Breast epithelium (tissue), 4 donors: ENCODE data around the gene ZNF440. TPM values are rescaled to one million over a fixed set of nuclear protein-coding genes. Genes with fewer than 3 reads are reported as not detected.
"Not testable (repeated sequence)": the region's sequence is repeated elsewhere in the genome, so short reads cannot be mapped to it uniquely, and the experiment has no call there.

Source experiments
- DNase-seq, 2 donors: peaks; one replicate each; pipeline ENCODE4 v3.0.0-alpha.2; 2019; ENCODE audit warnings: low spot score in 2 of 2
- H3K27ac ChIP-seq, 2 donors: fragments of 200-600 bp; sonication (generic) in 1 of 2; one replicate each; pipeline ENCODE4 v1.5.1; 2016 to 2019; ENCODE audit warnings: mild to moderate bottlenecking in 1 of 2
- H3K27me3 ChIP-seq, 2 donors: fragments of 200-600 bp; sonication (generic) in 1 of 2; one replicate each; pipeline versions ENCODE4 v1.5.1 to v1.6.0; 2017 to 2019; ENCODE audit warnings: control low read depth in 1 of 2, mild to moderate bottlenecking in 1 of 2
- H3K36me3 ChIP-seq: fragments of 200-600 bp; one replicate; pipeline ENCODE4 v1.5.1; 2019
- H3K4me1 ChIP-seq, 2 donors: fragments of 200-600 bp; sonication (generic); one replicate each; pipeline ENCODE4 v1.5.1; 2016 to 2019; ENCODE audit warnings: control low read depth in 1 of 2
- H3K4me3 ChIP-seq, 3 donors: fragments of 200-600 bp; sonication (generic); 1 replicate in 2 of 3; 2 replicates in 1 of 3; pipeline ENCODE4 v1.5.1; 2016 to 2019; ENCODE audit warnings: mild to moderate bottlenecking in 3 of 3, moderate library complexity in 2 of 3
- H3K9me3 ChIP-seq, 2 donors: fragments of 200-600 bp; sonication (generic) in 1 of 2; one replicate each; pipeline ENCODE4 v1.5.1; 2016 to 2019; ENCODE audit warnings: control low read depth in 1 of 2
- CTCF ChIP-seq, 3 donors: fragments of 450-650 bp; IDR thresholded peaks; one replicate each; pipeline ENCODE4 v1.5.1; 2016 to 2017; ENCODE audit warnings: antibody characterized with exemption in 3 of 3, mild to moderate bottlenecking in 3 of 3, moderate library complexity in 3 of 3
- POLR2A ChIP-seq: fragments of 450-650 bp; IDR thresholded peaks from one replicate; pipeline ENCODE4 v1.6.1; 2016; ENCODE audit warnings: antibody characterized with exemption, mild to moderate bottlenecking, moderate library complexity
- POLR2AphosphoS5 ChIP-seq, 3 donors: sonication (generic); formaldehyde crosslinking; IDR thresholded peaks; one replicate each; pipeline ENCODE4 v1.6.1; 2017; ENCODE audit warnings: antibody characterized with exemption in 3 of 3
- intact Hi-C: fragments of 100-400 bp; cut with DNase I; formaldehyde crosslinking; loops from one replicate; pipeline ENCODE4 v1.15.1; 2023; ENCODE audit warnings: low total_unique reads
- total RNA-seq, 3 donors: library from RNA; depleted of rRNA; stranded (reverse); fragments of >200 nt; gene quantifications; one replicate each; pipeline ENCODE4 v1.1.0, GENCODE V29; 2016

Gene ZNF440
- total RNA-seq, 3 donors from 2014 or later, result 9.8 to 16.4 (median 16.0) TPM

- no peak for TF ChIP-seq CTCF (IDR thresholded peaks at IDR 0.05)
- TF ChIP-seq POLR2AphosphoS5 (IDR thresholded peaks at IDR 0.05), result no peak
- no peak for TF ChIP-seq POLR2A
- Histone ChIP-seq H3K27me3 (no peaks in the 10 kb centered on the region), H3K9me3 (peaks cover 0 to under 1% of the 10 kb centered on the region in 2 donors), H3K36me3 (no peaks in the 10 kb centered on the region), H3K27ac (peak overlapping the region in 1 of 2 donors; percentile 98), H3K4me3 (peak overlapping the region; percentile 66 to 91 (median 84)), H3K4me1 (no peaks in the 10 kb centered on the region)
- DNase-seq, result no peak
- intact Hi-C loops, result no loop called here
These were observed 407 bp upstream of the ZNF440 start for GRCh38 chr19:11813703-11814028.

GRCh38 chr19:11814700-11815035 lies 595 bp downstream of the ZNF440 start:
- Histone ChIP-seq H3K4me1 (no peaks in the 10 kb centered on the region), H3K9me3 (no peaks in the 10 kb centered on the region), H3K27me3 (no peaks in the 10 kb centered on the region), H3K4me3 (peak overlapping the region; percentile 66 to 91 (median 84)), H3K27ac (peak overlapping the region; percentile 92 to 98), H3K36me3 (no peaks in the 10 kb centered on the region)
- intact Hi-C loops, result no loop called here
- TF ChIP-seq POLR2A (no peak), POLR2AphosphoS5 (IDR thresholded peaks at IDR 0.05) (no peak), CTCF (IDR thresholded peaks at IDR 0.05) (no peak)
- no peak for DNase-seq

GRCh38 chr19:11821474-11822109 lies 7.5 kb downstream of the ZNF440 start:
- no peaks in the 10 kb centered on the region for H3K27me3 ChIP-seq
- peaks cover 7 to 31% of the 10 kb centered on the region in 2 donors for H3K9me3 ChIP-seq
- no peaks in the 10 kb centered on the region for H3K4me1 ChIP-seq
- no peaks in the 10 kb centered on the region for H3K36me3 ChIP-seq
- DNase-seq, result no peak
- intact Hi-C loops, result no loop called here
- H3K27ac ChIP-seq, result no peak overlapping the region
- TF ChIP-seq POLR2A (no peak), CTCF (IDR thresholded peaks at IDR 0.05) (no peak), POLR2AphosphoS5 (IDR thresholded peaks at IDR 0.05) (no peak)
- no peak overlapping the region for H3K4me3 ChIP-seq

- H3K9me3 ChIP-seq, result peaks cover 50 to 64% of the 10 kb centered on the region in 2 donors
- H3K4me1 ChIP-seq, H3K36me3 ChIP-seq, intact Hi-C loops, H3K4me3 ChIP-seq, H3K27me3 ChIP-seq, DNase-seq, H3K27ac ChIP-seq: not testable (repeated sequence)
These were observed 15.1 kb downstream of the ZNF440 start for GRCh38 chr19:11828957-11829876.

- no peaks in the 10 kb centered on the region for H3K4me1 ChIP-seq
- H3K36me3 ChIP-seq, result no peaks in the 10 kb centered on the region
- intact Hi-C loops, result no loop called here
- no peak for TF ChIP-seq POLR2A
- TF ChIP-seq POLR2AphosphoS5 (IDR thresholded peaks at IDR 0.05), result no peak
- TF ChIP-seq CTCF (IDR thresholded peaks at IDR 0.05), result no peak
- no peaks in the 10 kb centered on the region for H3K27me3 ChIP-seq
- H3K27ac ChIP-seq, result no peak overlapping the region
- DNase-seq, result no peak
- peaks cover 50 to 72% of the 10 kb centered on the region in 2 donors for H3K9me3 ChIP-seq
- no peak overlapping the region for H3K4me3 ChIP-seq
These were observed 18.3 kb downstream of the ZNF440 start for GRCh38 chr19:11832253-11832912.
